K562 (cell line): ENCODE measurements around the gene TMC5. TPM values are rescaled to one million over a fixed set of nuclear protein-coding genes. Genes with fewer than 3 reads are reported as not detected.

Source experiments
- ATAC-seq: fragments of 200-7000 bp; cut with Tn5 transposase; 3 replicates; pipeline ENCODE4 v1.9.1; 2020; ENCODE audit warnings: moderate library complexity
- BruUV-seq: library from RNA; stranded (reverse); fragments of 400-500 nt; replicated peaks from 2 replicates; lab custom pipeline; 2021; lab: Mats Ljungman, UMichigan
- CTCF ChIA-PET: fragments of 300-600 bp; formaldehyde crosslinking; extraction: SDS; loops from one replicate; lab custom pipeline; 2021; ENCODE audit warnings: low intra/inter-chr PET ratio; lab: Yijun Ruan, JAX
- POLR2A ChIA-PET: fragments of 300-600, 350-650 bp; sonication (Branson Sonifier 250); formaldehyde crosslinking; extraction: SDS; loops from one replicate; lab custom pipeline; 2021; ENCODE audit warnings: antibody characterized with exemption, inconsistent platforms; lab: Yijun Ruan, JAX
- DNase-seq, 4 experiments: peaks; one replicate each; pipeline versions ENCODE4 v3.0.0 to v3.0.0-alpha.2; 2011 to 2018; ENCODE audit warnings: low spot score in 3 of 4, mixed read lengths in 3 of 4; ENCODE audit errors: extremely low read depth in 1 of 4
- FAIRE-seq: peaks from 2 replicates; lab custom pipeline; 2011; peaks lifted over from hg19 to GRCh38; lab: Jason Lieb, UNC
- H2AFZ ChIP-seq: 2 replicates; pipeline ENCODE4 v1.6.0; 2011; ENCODE audit warnings: low read depth, low read length, control low read depth, inconsistent platforms
- H3K27ac ChIP-seq: fragments of 200-600 bp; 3 replicates; pipeline ENCODE4 v1.8.0; 2011; ENCODE audit warnings: low read depth, mild to moderate bottlenecking, control low read depth, inconsistent platforms, low read length, moderate library complexity, mixed read lengths; ENCODE audit errors: extremely low read depth
- H3K27me3 ChIP-seq, 2 experiments: fragments of 300-600 bp in 1 of 2; 2 replicates in 1 of 2; 3 replicates in 1 of 2; pipeline versions ENCODE4 v1.6.0 to v1.8.0; 2011; ENCODE audit warnings: inconsistent platforms in 2 of 2, low read length in 2 of 2, mild to moderate bottlenecking in 1 of 2, mixed read lengths in 1 of 2, moderate library complexity in 1 of 2; ENCODE audit not compliant: control insufficient read depth in 2 of 2, insufficient read depth in 2 of 2
- H3K36me3 ChIP-seq: fragments of 300-600 bp; 3 replicates; pipeline ENCODE4 v1.8.0; 2011; ENCODE audit warnings: mild to moderate bottlenecking, low read length, inconsistent platforms; ENCODE audit not compliant: control insufficient read depth, insufficient read depth
- H3K4me1 ChIP-seq, 2 experiments: fragments of 200-600 bp in 1 of 2; replicated peaks in 1 of 2; 2 replicates in 1 of 2; 3 replicates in 1 of 2; pipeline versions ENCODE4 v1.5.1 to v1.8.0; 2011; ENCODE audit warnings: inconsistent platforms in 2 of 2, low read length in 2 of 2, mild to moderate bottlenecking in 1 of 2, mixed read lengths in 1 of 2, moderate library complexity in 1 of 2; ENCODE audit not compliant: control insufficient read depth in 2 of 2, insufficient read depth in 2 of 2
- H3K4me2 ChIP-seq: 2 replicates; pipeline ENCODE4 v1.6.1; 2011; ENCODE audit warnings: low read length, control low read depth, inconsistent platforms, mixed read lengths; ENCODE audit not compliant: insufficient read depth
- H3K4me3 ChIP-seq: fragments of 200-600 bp; sonication (generic), shearing (Covaris generic); 2 replicates; pipeline ENCODE4 v1.5.1; 2016; ENCODE audit warnings: control low read depth, inconsistent platforms
- H3K79me2 ChIP-seq: fragments of 200-600 bp; 3 replicates; pipeline ENCODE4 v1.8.0; 2011; ENCODE audit warnings: low read length, inconsistent platforms; ENCODE audit not compliant: control insufficient read depth, insufficient read depth
- H3K9ac ChIP-seq, 2 experiments: 2 replicates each; pipeline versions ENCODE4 v1.6.0 to v1.6.1; 2011; ENCODE audit warnings: low read depth in 2 of 2, low read length in 2 of 2, control low read depth in 1 of 2, inconsistent platforms in 1 of 2, mild to moderate bottlenecking in 1 of 2, mixed read lengths in 1 of 2; ENCODE audit not compliant: insufficient read depth in 1 of 2
- H3K9me1 ChIP-seq: one replicate; pipeline ENCODE4 v1.6.0; 2011; ENCODE audit warnings: inconsistent platforms, mild to moderate bottlenecking, low read length, moderate library complexity; ENCODE audit not compliant: control insufficient read depth, insufficient read depth
- H3K9me3 ChIP-seq: replicated peaks from 2 replicates; pipeline ENCODE4 v1.5.1; 2011; ENCODE audit warnings: low read depth, low read length, inconsistent platforms; ENCODE audit not compliant: control insufficient read depth, insufficient read depth
- H4K20me1 ChIP-seq: replicated peaks from 2 replicates; pipeline ENCODE4 v1.6.1; 2011; ENCODE audit warnings: low read length, inconsistent platforms, mixed read lengths; ENCODE audit not compliant: control insufficient read depth, insufficient read depth
- CBFB ChIP-seq: sonication (generic); formaldehyde crosslinking; IDR thresholded peaks from 2 replicates; pipeline ENCODE4 v1.4.0; 2020; ENCODE audit warnings: mild to moderate bottlenecking, missing genetic modification reagents
- DIDO1 ChIP-seq: fragments of 450-650 bp; IDR thresholded peaks from 2 replicates; pipeline ENCODE4 v1.6.1; 2016; ENCODE audit warnings: low read depth, missing biosample characterization, missing genetic modification characterization
- GMEB1 ChIP-seq: fragments of 250-450 bp; sonication (Bioruptor Pico); IDR thresholded peaks from 2 replicates; pipeline ENCODE4 v1.4.0; 2020; ENCODE audit warnings: mild to moderate bottlenecking
- GTF2B ChIP-seq: IDR thresholded peaks from 2 replicates; pipeline ENCODE4 v1.6.1; 2011; ENCODE audit not compliant: insufficient read length; ENCODE audit errors: extremely low read depth
- RHOXF2B ChIP-seq: fragments of 250-450 bp; sonication (Bioruptor Pico); conservative IDR thresholded peaks from 2 replicates; pipeline ENCODE4 v1.5.1; 2021
- TCF15 ChIP-seq: fragments of 250-450 bp; sonication (Bioruptor Pico); IDR thresholded peaks from 2 replicates; pipeline ENCODE4 v1.8.0; 2022; ENCODE audit warnings: moderate library complexity, mild to moderate bottlenecking, inconsistent platforms
- WHSC1 ChIP-seq: IDR thresholded peaks from one replicate; pipeline ENCODE4 v1.6.1; 2012; ENCODE audit warnings: low read length, control low read depth, inconsistent platforms
- ZBTB49 ChIP-seq: sonication (generic); formaldehyde crosslinking; IDR thresholded peaks from 2 replicates; pipeline ENCODE4 v1.8.0; 2022; ENCODE audit warnings: missing genetic modification reagents, mild to moderate bottlenecking, borderline replicate concordance
- ZKSCAN3 ChIP-seq: fragments of 250-450 bp; sonication (Bioruptor Pico); IDR thresholded peaks from 2 replicates; pipeline ENCODE4 v1.4.0; 2020
- ZNF384 ChIP-seq: IDR thresholded peaks from 2 replicates; pipeline ENCODE4 v1.6.1; 2012; ENCODE audit warnings: low read depth, low read length, improper control_type of control experiment
- ZNF609 ChIP-seq: sonication (generic); formaldehyde crosslinking; IDR thresholded peaks from 2 replicates; pipeline ENCODE4 v1.8.1; 2023; ENCODE audit warnings: missing genetic modification reagents, mild to moderate bottlenecking, borderline replicate concordance
- WGBS: fragments of 100-300 bp; shearing (Covaris generic); methylation state at CpG from one replicate; pipeline ENCODE4 v1.1.6; 2016; ENCODE audit warnings: low coverage, mixed read lengths; ENCODE audit not compliant: insufficient coverage; ENCODE audit errors: missing lambda C conversion rate; 5-methylcytosine and 5-hydroxymethylcytosine counted together
- in situ Hi-C: fragments of 300-500 bp; cut with MboI; formaldehyde crosslinking; loops from 4 replicates; pipeline ENCODE4 v1.15.0; 2018; ENCODE audit warnings: inconsistent platforms, mixed read lengths
- intact Hi-C: fragments of 100-400 bp; cut with micrococcal nuclease; formaldehyde crosslinking; loops from 2 replicates; pipeline ENCODE4 v1.14.2; 2022
- polyA plus RNA-seq, 8 experiments: library from polyadenylated mRNA; depleted of rRNA in 4 of 8; stranded (reverse) in 5 of 8; unstranded in 3 of 8; fragments of >200 nt; fragmentation: Nextera tagmentation in 2 of 8; fragmentation: Illumina TruSeq in 1 of 8; extraction: Ambion mirVana in 2 of 8; extraction: Trizol in 1 of 8; gene quantifications; 2 replicates each; pipeline versions ENCODE4 v1.2.1 to v1.2.3, GENCODE V29; 2011 to 2014; ENCODE audit warnings: inconsistent platforms in 1 of 8, missing spikeins in 1 of 8
- total RNA-seq, 7 experiments: library from RNA; depleted of rRNA in 6 of 7; stranded (reverse); fragments of >200 nt in 6 of 7; fragmentation: Illumina TruSeq in 2 of 7; extraction: Trizol in 2 of 7; gene quantifications; 2 replicates each; pipeline versions ENCODE4 v1.2.1 to v1.2.3, GENCODE V29; 2011 to 2021; ENCODE audit warnings: low replicate concordance in 1 of 7

Gene TMC5
- total and polyA plus RNA-seq, 9 of the 15 experiments (the other 6 are each of a cell fraction or from before 2014, with no cell fraction given) = 0.83 to 2.6 (median 1.6) TPM

- Histone ChIP-seq H3K4me2 (no peak overlapping the region), H3K4me1 (peaks cover 0 to 6% of the 10 kb centered on the region in 2 experiments; a peak in 3 of 5 replicates)
- no peak for DNase-seq
Measured at GRCh38 chr16:19384656-19385055, 33.0 kb upstream of the TMC5 start.

More at GRCh38 chr16:19384656-19385055, 33.0 kb upstream of the TMC5 start:
- POLR2A ChIA-PET = no interaction called here
- H3K27ac ChIP-seq = no peak overlapping the region
- H4K20me1 ChIP-seq = no peaks in the 10 kb centered on the region
- no peak overlapping the region for H3K9ac ChIP-seq
- no peak overlapping the region for H3K4me3 ChIP-seq
- no peaks in the 10 kb centered on the region for H3K36me3 ChIP-seq
- H2AFZ ChIP-seq = no peak overlapping the region
- H3K9me1 ChIP-seq = no peaks in the 10 kb centered on the region
- CTCF ChIA-PET = no interaction called here
- FAIRE-seq = no peak
- 0 out of 2 replicates have a peak, but pooled peaks cover 3% of the 10 kb centered on the region for H3K9me3 ChIP-seq
- ATAC-seq = no peak
- TF ChIP-seq GMEB1 (CRISPR knock-in tag) (no peak), DIDO1 (tag) (no peak), CBFB (CRISPR knock-in tag) (no peak), GTF2B (no peak), ZKSCAN3 (CRISPR knock-in tag) (no peak), ZBTB49 (CRISPR knock-in tag) (no peak), WHSC1 (no peak), TCF15 (CRISPR knock-in tag) (no peak), ZNF384 (no peak), RHOXF2B (CRISPR knock-in tag) (no peak), ZNF609 (CRISPR knock-in tag) (no peak)
- H3K27me3 ChIP-seq = peaks cover 0 to 8% of the 10 kb centered on the region in 2 experiments; a peak in 4 of 5 replicates
- intact Hi-C loops (loop anchor here (10.0 kb wide), 1 partner anchor 500 kb away; the partner anchor contains the start of gene GPRC5B), in situ Hi-C loops (loop anchor here (5.0 to 25.0 kb wide), 2 partner anchors 118 to 503 kb away; partner anchors contain the start of gene GPRC5B)
- H3K79me2 ChIP-seq = no peaks in the 10 kb centered on the region
- BruUV-seq = no TSS peak
- WGBS = 0% methylated on average over 2 of the region's 2 CpGs
